HG03439 (cell line): ENCODE measurements around the gene POLR2H.
"Not testable (repeated sequence)": the region's sequence is repeated elsewhere in the genome, so short reads cannot be mapped to it uniquely, and the experiment has no call there.

Experiments
- ATAC-seq: cut with Tn5 transposase; IDR thresholded peaks from one replicate; pipeline ENCODE4 v1.9.1; 2021; ENCODE audit warnings: mild to moderate bottlenecking, moderate library complexity; ENCODE audit not compliant: unreplicated experiment

POLR2H gene

DNA sequence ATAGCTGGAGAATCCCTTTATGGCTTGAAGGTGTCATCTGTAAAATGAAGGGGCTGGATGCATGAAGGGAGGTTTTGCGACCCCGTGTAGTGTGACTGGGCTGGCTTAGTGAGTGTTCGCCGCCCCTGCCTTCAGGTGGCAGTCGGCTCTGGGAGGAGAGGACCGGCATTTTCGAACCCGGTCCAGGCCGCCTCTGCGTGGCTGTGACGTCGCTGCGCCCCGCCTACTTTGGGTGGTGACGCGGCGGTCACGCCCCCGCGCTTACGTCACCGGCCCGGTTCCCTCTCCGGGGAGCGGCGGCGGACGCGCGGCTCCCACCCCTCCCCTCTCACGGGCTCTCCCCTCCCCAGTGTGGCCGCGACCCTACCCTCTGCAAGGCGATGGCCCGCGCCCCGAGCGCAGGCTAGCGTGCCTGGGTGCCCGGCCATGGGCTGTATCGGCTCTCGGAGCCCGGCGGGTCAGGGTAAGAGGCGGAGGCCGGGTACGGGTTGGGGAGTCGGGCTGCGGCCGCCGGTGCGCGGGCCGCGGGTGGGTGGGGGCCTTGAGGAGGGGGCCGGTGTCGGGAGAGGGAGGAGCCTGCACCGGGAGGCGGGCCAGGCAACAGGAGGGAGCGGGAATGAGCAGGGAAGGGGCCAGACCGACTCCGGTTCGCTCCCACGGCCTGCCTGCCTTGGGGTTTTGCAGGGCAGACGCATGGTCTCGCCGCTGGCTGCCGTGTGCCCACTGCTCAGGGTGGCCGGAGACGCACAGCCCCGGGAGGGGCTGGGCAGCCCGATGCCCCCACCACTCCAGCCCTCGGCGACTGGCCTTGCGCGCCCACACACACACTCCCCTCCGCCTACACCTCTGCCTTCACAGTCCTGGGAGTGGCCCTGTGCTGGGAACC, 25.6 kb upstream of the POLR2H start:
- peak; percentile 56 for ATAC-seq

DNA sequence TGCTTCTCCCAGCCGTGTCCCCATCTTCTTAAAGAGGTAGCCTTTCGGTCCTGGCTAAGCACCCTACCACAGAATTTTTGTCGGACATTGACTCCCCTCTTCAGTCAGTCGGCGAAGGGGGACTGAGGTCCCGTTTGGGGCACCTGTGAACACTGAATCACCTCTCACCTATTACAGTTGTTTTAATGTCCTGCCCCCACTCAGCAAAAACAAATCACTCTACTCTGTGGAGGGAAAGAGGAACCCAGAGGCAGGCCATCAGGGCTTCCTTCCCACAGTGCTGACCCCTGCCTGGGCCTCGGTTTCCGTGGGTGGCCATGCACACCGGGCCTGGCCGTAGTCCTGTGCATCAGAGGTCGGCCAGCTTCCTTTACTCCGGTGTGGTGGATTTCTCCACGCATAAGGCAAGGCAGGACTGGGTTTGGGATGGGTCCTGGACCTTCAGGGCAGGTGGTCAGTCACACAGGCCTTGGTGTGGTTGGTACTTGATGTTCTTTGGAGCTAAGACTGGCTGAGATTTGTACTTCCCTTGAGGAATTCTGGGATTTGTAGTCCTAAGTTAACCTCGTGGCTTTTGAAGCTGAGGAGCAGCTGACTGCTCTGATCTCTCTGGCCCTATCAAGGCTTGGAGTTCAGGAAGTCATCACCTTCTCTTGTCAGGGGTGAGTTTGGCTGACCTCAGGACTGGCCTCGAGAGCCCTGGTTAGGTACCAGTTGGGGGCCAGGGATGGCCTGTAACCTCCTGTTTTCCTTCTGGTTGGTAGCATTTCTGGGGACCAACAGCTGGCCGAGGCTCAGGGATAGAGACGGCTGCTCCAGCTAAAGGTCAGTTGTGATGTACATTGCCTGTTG, 24.7 kb upstream of the POLR2H start:
- ATAC-seq = no peak

DNA sequence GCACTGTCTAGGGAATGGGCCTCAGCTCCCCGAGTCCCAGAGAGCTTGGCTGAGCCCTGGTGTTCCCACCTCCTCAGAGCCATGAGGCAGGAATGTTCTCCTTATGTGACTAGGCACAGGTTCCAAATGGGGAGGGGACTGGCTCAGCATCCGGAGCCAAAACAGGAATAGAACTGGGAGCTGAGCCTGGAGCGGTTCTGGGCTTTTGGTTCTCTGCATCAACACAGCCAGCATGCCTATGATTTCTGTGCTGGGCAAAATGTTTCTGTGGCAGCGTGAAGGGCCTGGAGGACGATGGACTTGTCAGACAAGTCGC, 24.2 kb upstream of the POLR2H start, which contains the start of gene FAM131A:
TSS of gene FAM131A (plus strand) at position 202 of the 316 bp plus-strand sequence. CDS start at position 233, 31 bp downstream.
- no peak for ATAC-seq

DNA sequence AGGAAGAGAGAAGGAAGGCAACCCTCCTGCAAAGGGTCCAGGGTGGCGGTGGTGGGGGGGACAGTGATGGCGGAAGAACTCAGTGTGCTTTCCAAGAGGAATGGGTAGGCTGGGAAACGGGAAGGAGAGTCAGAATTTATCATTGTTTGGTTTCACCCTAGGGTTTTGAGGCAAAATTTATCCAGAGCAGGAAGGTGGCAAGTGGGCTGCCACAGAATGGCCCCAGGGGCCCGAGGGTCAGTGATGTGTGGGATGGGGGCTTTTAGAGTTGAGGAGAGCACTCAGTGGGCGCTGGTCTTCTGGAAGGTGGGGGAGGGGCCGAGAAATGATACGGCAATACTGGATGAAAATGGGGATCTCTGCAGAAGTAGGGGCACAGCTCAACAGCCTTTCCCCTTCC, 23.5 kb upstream of the POLR2H start:
- ATAC-seq = no peak

DNA sequence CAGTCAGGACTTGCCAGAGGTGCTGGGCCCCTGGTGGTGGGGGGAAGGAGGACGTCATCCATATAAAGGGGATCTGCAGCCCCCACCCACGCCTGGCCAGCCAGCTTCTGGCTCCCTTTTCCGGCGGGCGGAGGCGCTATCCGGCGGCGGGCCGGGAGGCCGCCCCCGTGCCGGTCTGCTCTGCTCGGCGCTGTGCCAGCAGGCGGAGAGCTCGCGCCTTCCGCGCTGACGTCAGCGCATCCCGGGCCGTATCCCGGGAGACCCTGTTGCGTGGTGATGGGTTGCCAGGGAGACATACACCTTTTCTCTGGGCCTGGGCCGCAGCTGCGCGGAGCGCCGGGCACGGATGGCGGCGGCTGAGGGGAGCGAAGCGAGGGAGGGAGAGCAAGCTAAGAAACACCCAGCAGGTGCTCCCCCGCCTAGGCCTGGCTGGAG, 23.0 kb upstream of the POLR2H start:
- ATAC-seq = no peak

DNA sequence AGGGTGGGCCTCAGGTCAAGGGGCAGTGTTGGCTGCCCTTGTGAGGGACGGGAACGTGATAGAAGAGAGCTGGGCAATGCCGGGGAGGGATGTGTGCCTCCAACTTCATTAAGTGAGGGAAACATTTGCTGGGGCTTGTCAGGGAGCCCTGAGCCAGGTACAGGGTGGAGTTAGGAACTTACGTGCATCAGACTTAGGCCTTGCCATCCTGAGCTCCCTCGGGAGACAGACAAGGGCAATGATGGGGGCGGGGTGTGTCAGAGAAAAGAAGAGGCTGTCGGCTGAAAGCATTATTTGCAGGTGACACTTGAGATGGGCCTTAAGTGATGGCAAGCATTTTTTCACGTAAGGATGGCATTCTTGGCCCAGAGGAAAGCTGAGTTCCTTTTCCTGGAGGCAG, 22.5 kb upstream of the POLR2H start:
- no peak for ATAC-seq

DNA sequence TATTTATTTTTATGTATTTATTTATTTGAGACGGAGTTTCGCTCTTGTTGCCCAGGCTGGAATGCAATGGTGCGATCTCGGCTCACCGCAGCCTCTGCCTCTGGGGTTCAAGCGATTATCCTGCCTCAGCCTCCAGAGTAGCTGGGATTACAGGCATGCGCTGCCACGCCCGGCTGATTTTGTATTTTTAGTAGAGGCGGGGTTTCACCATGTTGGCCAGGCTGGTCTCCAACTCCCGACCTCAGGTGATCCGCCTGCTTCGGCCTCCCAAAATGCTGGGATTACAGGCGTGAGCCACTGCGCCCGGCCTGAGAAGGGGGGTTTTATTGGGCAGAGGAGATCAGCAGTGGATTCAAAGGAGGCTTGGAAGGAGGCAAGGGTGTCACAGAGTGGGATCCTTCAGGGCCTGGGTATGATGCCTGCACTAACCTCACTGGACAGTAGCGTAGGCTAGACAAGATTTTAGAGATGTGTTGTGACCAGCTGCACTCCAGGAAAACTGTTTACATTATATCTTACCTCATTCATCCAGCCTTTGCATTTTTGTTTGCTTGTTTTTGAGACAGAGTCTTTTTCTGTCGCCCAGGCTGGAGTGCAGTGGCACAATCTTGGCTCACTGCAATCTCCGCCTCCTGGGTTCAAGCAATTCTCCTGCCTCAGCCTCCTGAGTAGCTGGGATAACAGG, 21.9 kb upstream of the POLR2H start:
- ATAC-seq = not testable (repeated sequence)

DNA sequence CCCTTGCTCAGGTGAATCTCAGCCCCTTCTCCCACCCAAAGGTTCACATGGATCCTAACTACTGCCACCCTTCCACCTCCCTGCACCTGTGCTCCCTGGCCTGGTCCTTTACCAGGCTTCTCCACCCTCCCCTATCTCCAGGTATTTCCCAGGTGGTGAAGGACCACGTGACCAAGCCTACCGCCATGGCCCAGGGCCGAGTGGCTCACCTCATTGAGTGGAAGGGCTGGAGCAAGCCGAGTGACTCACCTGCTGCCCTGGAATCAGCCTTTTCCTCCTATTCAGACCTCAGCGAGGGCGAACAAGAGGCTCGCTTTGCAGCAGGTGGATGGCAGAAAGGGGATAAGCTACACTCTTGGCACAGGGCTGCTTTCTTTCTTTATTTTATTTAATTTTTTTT, 19.6 kb upstream of the POLR2H start:
- ATAC-seq = no peak

DNA sequence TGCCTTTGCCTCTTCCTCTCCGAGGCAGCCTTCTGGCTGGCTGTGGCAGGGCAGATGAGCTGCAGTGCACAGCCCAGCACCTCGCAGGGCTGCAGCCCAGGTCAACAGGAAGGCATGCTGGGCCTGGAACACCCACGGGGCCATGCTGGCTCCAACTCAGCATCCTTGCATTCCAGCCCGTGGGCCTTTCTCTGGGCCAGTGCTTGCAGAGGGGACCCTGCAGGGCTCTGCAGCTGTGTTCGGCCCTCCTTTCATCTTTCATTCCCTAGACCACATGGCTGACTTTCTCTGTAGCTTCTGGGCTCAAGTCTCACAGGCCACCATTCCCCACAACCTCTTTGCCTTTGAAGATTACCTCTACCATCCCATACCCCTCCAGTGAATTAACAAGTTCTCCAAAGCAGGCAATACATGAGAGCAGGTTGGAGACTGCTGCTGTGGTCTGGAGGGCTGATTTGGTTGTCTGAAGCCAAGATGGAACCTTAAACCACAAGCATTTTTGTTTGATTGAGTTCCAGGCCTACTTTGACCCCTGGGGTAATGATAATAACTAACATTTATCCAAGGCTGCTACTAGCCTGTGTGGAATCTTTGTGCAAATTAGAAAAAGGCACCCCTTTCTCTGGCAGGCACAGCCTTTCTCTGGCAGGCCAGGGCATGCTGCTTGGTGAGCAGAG, 18.2 kb upstream of the POLR2H start:
- no peak for ATAC-seq

DNA sequence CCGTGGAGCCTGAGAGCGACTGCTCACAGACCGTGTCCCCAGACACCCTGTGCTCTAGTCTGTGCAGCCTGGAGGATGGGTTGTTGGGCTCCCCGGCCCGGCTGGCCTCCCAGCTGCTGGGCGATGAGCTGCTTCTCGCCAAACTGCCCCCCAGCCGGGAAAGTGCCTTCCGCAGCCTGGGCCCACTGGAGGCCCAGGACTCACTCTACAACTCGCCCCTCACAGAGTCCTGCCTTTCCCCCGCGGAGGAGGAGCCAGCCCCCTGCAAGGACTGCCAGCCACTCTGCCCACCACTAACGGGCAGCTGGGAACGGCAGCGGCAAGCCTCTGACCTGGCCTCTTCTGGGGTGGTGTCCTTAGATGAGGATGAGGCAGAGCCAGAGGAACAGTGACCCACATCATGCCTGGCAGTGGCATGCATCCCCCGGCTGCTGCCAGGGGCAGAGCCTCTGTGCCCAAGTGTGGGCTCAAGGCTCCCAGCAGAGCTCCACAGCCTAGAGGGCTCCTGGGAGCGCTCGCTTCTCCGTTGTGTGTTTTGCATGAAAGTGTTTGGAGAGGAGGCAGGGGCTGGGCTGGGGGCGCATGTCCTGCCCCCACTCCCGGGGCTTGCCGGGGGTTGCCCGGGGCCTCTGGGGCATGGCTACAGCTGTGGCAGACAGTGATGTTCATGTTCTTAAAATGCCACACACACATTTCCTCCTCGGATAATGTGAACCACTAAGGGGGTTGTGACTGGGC, 16.8 kb upstream of the POLR2H start:
- no peak for ATAC-seq

DNA sequence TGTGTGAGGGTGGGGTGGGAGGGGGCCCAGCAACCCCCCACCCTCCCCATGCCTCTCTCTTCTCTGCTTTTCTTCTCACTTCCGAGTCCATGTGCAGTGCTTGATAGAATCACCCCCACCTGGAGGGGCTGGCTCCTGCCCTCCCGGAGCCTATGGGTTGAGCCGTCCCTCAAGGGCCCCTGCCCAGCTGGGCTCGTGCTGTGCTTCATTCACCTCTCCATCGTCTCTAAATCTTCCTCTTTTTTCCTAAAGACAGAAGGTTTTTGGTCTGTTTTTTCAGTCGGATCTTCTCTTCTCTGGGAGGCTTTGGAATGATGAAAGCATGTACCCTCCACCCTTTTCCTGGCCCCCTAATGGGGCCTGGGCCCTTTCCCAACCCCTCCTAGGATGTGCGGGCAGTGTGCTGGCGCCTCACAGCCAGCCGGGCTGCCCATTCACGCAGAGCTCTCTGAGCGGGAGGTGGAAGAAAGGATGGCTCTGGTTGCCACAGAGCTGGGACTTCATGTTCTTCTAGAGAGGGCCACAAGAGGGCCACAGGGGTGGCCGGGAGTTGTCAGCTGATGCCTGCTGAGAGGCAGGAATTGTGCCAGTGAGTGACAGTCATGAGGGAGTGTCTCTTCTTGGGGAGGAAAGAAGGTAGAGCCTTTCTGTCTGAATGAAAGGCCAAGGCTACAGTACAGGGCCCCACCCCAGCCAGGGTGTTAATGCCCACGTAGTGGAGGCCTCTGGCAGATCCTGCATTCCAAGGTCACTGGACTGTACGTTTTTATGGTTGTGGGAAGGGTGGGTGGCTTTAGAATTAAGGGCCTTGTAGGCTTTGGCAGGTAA, 16.0 kb upstream of the POLR2H start:
- no peak for ATAC-seq

DNA sequence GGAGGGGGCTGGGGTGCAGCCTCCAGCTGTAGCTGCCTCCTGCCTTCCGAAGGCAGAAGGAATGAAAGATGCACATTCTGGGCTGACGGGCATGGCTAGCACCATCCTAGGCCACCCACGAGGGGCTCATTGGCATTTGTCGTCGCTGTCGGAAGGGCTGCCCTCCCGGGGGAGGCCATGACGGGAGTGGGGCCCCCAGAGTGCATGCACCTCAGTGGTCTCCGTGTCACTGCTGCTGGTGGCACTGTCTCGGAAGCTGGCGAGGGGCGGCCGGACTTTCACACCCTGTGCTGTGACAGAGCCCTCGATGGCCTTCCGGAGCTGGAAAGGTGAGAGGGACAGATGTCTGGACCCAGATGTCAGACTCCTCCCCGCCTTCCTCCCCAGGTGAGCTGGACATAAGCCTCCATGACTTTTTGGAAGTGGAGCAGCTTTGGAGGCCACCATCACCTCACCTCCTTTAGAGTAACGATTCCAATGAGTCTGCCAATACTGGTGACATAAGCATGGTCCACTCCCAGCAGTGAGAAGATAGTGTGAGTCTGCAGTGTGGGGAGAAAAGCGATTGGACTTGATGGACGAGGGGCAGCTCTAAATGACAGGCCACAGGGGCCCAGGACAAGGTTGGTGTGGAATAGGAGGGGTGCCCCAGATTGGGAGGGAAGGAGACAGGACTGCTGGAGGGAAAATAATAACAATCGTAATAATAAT, 14.9 kb upstream of the POLR2H start:
- no peak for ATAC-seq

DNA sequence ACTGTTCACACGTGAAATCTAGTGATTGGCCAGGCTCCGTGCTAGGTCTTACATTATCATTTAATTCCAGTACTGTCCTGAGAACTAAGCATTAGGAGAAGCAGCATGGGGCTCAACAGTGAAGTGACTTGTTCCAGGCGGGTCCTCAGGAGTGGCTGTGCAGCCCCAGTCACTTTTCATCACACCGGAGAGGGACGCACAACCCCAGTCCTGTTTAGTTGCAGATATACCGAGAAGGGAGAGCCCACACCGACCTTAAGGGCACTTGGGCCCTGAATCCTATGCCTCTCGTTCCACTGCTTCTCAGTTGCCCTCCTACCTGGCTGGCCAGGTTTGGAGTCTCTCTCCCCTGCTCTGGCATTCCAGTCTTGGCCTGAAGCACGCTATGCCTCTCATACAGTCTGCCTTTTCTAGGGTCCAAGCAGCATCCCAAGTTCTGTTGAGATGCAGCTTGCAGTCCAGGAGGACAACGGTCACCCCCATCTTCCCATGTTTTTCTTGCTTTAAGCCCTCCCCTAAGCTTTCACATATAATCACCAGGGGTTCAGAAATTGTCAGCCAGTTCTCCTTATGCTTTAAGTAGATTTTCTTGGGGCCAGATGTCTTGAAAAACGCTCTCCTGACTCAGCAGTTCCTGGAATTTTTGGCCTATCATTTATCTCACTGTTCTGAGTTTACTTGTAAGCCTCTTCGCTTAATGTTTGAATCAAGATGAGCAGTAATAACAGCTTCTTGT, 14.0 kb upstream of the POLR2H start:
- ATAC-seq = no peak

DNA sequence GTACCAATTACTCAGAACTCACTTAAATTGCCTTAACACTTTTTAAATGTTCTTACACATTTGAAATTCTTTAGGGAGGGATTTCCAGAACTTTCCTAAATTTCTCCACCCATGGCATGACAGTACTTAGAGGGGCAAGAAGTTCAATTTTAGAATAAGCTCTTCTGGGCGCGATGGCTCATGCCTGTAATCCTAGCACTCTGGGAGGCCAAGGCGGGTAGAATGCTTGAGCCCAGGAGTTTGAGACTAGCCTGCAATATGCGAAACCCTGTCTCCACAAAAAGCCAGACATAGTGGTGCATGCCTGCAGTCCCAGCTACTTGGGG, 13.5 kb upstream of the POLR2H start:
- ATAC-seq = no peak

DNA sequence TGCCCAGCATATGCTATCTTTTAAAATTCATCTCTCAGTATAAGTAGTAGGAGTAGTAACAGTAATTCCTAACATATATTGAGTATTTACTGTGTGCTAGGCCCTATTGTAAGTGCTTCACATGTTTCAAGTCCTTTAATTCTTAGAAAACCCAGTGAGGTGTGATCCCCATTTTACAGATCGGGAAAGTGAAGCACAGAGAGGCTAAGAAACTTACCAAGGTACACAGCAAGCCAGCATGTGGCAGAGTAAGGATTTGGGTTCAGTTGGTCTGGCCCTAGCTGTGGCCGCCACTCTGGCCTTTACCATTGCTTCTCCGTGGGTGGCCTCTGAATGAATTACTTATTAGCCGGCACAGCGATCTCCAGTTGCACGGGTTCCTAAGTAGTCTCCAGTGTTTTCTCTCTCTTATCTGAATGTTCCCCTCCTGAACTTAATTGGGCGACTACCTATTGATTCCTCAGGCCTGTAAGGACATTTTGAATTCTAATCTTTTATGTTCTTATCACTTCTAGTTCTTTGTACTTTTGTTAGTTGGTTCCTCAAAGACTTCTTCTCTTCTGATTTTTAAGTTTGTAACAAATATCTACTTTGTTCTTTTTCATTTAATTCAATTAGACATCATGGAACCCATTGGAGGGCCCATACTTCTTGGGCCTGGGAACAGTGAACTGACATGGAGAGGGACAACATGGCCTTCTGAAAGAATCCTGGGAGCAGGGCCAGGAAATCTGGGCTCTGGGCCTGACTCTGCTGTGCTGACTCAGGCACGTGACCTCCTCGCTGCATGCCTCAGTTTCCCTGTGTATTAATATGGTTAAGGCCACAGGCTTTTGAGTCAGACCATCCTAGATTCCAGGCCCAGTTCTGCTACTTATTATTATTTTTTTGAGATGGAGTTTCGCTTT, 11.7 kb upstream of the POLR2H start:
- no peak for ATAC-seq

DNA sequence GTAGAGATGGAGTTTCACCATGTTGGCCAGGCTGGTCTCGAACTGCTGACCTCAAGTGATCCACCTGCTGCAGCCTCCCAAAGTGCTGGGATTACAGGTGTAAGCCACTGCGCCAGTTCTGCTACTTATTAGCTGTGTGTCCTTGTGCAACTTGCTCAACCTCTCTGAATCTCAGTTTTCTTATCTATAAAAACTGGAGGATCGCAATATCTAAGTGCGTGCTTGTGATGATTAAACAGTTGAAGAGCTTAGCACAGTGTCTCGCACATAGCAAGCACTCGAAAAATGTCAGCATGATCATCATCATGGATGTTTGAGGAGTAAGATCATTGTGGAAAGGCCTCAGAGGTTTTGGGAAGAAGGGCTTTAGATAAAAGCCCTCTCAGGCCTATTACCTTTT, 10.9 kb upstream of the POLR2H start:
- ATAC-seq = no peak

DNA sequence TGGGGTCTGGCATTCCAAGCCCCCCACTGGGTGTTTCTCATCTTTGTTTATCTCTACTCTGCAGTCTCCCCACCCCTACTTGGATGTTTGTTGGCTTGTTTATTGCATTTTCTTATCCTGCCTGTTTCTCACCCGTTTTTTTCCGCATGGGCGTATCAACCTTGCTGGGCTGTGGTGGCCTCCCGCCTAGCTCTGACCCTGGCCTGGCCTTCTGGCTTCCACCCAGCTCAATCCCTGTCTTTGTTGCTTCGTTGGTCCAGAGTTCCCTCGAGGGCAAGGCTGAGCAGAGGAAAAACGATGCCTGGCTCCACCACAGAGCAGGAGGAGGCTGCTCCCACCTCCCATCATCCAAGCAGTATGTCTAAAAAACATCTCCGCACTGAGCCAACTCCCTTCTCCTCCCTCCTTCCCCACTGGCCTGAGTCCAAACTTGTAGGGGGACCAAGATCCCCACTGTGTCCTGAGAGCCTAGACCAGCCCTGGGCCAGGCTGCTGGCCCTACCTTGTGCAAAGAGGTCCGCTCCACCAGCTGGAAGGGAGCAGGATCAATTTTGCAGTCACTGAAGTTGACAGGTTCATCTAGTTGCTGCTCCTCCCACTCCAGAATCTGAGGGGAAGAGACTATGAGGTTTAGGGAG, 9.9 kb upstream of the POLR2H start:
- no peak for ATAC-seq
